RPMI8226 (cell line): ENCODE data around the gene AFTPH.
"Not testable (repeated sequence)": the region's sequence is repeated elsewhere in the genome, so short reads cannot be mapped to it uniquely, and the experiment has no call there.

Source experiments
- DNase-seq: peaks from one replicate; pipeline ENCODE4 v3.0.0-alpha.2; 2015

Gene AFTPH

DNA sequence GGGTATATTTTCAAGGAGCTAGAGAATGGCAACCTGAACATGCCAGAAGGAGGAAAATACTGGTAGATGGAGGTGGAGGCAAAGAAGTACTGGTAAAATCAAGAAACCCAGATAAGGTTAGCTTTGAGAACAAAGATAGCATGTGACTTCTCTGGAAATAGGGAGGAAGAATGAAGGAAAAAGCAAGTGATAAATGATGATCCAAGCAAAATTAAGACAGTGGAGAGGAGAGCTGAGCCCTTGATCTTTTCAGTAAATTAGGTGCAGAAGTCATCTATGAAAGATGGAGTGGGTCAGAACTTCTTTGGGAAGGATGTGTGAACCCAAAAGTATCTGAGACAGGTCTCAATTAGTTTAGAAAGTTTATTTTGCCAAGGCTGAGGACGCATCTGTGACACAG is 25.7 kb upstream of the AFTPH start:
- no peak for DNase-seq

DNA sequence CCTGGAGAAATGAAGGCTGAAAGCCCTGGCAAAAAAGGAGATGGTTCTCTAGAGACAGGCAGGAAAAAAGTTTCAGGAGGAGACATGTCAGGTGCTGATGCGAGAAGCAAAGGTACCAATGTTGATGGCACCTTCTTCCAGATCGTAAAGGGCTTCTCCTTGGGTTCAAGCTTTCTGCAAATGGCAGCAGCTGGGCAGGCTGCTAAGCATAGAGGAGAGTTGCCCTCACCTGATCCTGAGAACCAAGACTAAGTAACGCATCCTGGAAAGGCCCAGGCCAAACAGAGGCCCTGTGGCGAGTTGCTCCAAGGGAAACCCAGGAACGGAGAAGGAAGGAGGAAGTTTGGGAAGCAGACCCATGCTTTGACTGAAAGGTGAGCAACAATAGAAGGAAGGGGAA is 23.6 kb upstream of the AFTPH start:
- DNase-seq = no peak

DNA sequence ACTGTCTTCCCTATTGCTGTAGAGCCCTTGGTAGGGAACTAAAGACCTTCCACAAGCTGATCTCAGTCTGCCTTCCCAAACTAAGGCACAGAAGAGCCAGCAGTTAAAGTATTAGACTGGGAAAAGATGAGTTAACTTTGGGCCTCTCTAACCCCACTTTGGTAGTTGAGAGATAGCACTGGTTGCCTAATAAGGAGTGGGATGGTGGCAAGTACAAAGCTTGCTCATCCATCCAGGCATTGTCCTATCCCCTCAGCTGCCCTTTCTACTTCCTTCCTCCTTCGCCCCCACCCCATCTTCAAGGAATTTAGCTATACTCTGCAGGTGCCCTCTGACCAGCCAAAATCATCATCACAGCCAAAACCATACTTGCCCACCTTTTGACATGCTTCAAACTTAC is 22.2 kb upstream of the AFTPH start:
- DNase-seq = no peak

DNA sequence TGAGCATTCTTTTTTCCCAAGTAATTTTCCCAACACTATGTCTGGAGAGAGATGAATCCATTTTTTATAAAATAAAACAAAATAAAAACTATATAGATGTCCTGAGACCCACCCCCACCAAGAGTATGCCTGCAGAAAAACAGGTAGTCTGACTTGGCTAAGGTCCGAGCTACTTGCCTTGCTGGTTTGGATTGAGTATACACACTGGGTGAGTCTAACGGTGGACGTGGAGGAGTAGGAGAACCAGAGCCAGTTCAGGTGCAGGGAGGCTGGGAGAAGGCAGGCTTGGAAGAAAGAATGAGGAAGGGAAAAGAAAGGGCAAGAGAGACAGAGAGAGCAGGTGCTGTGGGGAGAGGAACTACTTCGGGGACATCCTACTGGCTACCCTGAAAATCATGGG is 21.3 kb upstream of the AFTPH start:
- DNase-seq = no peak

DNA sequence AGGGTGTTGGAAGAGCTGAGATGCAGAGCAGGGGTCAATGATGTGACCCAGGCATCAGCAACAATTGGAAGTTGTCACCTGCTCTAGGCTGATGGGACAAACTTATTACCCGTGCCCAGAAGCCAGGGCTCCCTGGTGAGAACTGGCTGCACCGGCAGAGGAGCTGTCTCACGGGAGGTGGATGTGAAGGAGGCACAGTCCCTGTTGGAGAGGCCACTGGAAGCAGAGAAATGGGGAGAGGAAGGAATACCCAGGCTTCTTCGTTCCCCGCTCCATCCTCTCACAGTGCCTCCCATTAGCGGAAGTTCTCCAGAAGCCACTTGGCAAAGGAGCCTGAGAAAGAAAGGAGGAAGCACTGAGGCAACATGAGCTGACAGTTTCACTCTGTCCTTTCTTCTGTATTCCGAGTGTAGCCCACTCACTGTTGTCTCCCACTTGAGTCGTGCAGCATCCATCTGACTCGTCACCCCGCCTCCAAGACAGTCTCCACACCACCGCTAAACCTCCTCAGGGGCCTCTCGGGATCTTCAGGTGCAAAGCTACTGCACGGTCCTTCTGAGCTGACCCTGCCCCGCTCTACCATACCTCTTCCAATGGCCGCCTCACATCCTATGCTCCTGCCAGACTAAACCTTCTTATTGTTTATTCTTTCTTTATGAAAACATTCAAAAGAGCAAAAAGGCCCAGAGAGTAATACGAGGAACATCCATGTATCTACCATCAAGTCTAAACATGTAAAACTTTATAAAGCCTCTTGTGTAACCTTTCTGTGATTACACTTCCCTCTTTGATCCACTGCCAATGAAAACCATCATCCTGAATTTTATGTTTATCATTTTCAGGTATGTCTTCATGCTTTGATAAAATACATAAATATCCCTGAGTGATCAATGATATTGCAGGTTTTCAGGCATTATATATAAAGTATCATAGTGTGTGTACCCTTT is 19.1 kb upstream of the AFTPH start:
- DNase-seq = no peak

DNA sequence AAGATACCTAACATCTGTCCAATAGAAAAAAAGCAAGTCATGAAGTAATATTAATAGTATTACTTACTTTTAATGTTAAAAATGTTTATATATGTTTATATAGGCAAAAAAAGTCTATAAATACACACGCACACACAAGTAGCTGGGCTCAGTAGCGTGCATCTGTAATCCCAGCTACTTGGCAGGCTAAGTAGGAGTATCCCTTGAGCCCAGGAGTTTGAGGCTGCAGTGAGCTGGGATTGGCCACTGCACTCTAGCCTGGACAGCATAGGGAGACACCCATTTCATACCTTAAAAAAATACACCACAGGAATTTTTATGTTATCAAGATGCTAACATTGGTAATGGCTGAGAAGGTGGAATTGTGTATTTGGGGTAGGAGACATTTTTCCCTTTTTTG is 17.4 kb upstream of the AFTPH start:
- DNase-seq = no peak

DNA sequence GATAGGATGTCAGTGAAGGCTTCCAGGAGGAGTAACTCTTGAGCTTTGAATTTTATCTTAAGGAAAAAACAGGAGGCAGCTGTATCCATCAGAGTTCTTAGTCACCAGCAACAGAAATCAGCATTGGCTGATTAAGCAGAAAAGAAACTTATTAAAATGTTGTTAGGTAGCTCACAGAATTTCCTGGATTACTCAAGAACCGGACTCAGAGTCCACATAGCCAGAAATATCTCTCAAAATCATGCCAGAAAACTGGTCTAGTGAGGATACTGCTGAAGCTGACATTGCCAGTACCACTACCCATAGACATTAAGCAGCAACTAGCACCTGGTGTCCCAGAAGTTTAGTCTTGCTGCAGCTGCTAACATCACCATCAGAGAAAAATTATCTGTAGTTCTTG is 10.1 kb upstream of the AFTPH start:
- DNase-seq = no peak

DNA sequence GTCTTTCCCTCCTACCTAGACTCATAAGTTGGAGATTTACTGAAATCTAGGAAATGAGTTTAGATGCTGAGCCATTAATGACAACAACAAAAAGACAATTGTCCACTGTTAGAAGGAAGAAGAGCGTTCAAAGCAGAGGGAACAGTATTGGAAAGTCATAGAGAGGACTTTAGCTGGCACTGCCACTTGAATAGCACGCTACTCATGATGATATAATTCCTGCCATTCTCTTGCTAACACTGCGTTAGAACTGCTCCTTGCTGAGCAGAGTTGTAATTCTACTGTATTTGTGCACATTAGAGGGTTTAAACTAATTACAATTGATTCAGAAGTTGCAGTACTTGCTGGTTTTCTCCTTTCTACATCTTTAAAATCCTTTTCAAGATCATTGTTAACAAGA is 9.0 kb upstream of the AFTPH start:
- no peak for DNase-seq

DNA sequence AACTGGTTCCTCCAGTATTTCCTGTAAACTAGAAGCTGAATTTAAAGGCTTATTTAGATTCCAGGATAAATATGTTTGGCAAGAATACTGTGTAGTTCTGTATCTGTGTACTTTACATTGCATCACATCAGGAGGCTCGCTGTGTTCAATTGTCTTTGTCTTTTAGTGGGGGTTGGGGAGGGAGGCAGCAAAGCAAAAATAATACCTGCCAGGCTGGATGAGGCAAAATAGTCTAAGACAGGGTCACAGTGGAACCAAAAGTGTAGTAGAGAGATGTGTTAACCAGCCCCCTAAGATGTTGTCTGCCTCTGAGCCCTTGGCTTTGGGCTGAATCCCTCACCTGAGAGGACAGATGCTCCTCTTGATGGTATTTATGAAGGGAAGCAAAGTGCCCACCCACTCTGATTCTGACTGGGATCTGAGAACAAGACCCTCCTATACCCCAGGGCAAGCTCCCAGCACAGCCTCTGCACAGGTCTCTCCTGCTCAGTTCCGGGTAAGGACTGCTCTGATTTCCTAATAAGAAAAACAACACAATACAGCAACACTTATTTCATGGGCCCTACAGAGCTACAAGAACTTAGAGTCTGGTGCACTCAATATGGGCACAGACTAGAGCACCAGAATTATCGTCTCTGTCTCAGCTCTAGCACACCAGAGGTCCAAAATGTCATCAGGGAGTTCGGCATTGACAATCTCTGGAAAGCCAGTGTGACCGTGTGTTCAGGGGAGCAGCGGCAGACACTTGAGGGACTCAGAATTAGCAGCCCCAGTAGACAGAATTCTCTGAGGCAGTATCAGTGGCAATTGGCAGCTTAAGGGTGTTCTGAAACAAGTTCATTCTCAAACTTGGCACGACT is 7.2 kb upstream of the AFTPH start:
- DNase-seq = no peak

DNA sequence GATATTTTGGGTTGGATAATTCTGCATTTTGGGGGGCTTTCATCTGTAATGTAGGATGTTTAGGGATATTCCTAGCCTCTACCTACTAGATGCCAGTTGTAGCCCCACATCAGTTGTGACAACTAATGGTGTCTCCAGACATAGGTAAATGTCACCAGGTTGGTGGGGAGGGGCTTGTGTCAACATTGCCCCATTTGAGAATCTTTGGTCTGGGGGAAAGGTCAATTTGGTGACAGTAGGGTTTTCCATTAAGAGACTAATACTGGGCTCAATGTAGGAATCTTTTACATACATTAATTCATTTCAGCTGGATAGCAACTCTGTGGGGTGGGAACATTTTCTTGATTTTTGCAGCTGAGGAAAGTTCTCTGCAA is 6.6 kb upstream of the AFTPH start:
- DNase-seq = no peak

DNA sequence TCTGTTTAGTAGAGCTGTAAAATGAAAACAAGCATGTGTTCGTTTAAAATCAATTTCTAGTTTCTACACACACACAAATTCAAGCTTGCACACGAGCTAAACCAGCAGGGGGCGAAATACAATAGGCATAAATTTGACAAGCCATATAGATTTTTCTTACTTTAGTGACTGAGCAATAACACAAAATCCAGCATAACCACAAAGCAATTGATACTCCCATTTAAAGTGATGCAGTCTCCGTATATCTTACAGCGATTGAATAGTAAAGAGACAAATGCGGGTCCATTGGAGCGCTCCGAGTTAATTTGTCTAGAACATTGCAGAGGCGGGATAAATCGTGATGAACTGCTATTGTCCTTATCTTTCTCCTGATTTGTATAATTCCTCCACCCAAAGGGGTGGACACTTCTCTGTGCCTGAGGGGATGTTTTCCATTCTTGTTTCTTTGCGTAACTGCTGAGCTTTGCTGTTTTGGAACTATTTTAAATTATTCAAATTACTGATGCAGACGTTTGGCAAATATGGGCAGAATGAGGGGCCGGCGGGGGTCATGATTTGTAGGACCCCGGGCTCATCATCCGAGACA is 1.2 kb upstream of the AFTPH start:
- peak; percentile 89 for DNase-seq

DNA sequence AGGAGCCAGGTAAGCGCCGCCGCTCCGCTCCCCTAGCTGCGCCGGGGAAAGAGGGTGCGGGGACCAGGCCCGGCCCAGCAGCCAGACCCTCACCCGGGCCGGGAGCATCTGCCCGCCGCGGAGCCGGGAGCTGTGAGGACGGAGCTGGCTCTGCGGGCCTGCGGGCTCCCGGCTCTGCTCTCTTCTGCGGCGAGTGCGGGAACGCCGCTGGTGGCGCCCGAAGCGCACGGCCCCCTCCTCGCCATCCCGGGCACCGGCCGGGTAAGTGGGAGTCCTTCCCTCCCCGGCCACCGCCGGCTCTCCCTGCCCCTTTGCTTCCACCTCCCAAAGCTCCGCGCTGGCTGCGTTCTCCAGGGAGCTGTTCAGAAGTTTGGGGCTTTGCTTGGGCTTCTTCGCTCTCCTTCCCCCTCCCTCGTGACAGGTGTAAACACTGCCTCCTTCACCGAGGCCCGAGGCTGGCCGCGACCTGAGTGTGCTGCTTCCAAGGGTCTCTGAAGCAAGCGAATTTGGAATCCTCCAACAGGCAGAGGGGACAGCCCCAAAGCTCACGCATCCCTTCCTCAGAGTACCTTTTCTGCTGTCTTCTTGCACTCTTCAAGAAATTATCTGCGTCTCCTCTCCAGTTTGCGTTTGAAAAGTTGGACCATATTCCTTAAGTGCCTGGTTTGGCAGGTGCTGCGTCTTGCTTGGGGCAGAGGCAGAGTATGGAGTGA is 632 bp downstream of the AFTPH start:
- peak; percentile 54 for DNase-seq

DNA sequence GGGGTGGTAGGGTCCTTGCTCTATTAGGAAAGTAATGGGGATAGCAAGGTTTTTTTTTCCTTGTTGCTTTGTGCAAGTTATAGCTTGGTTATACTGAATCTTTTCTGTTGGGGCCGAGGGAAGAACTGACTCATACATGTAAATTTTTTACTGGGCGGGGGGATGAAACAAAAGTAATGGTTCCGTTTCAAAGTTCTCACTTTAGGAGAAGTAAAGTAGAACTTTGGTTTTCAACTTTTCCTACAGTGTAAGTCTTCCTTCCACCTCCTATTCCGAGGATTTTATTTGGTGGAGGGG is 1.1 kb downstream of the AFTPH start:
- DNase-seq = peak; percentile 30

DNA sequence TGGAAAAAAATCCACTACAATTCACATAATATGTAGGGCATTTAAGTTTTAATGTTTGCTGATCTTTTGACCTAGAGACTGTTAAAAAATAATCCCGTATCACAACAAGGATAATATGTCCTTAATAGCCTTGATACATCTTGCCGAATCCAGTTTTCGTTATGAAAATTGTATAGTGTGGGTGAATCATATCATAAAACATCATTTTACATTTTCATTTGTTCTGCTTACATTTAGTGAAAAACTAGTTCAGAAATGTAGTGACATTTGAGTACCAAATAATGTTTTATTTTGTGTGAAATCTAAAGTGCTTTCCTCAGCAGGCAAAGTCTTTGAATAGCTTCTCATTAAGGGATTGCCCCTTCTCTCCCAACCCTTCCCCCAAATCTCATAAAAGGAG is 1.9 kb downstream of the AFTPH start:
- DNase-seq = no peak

DNA sequence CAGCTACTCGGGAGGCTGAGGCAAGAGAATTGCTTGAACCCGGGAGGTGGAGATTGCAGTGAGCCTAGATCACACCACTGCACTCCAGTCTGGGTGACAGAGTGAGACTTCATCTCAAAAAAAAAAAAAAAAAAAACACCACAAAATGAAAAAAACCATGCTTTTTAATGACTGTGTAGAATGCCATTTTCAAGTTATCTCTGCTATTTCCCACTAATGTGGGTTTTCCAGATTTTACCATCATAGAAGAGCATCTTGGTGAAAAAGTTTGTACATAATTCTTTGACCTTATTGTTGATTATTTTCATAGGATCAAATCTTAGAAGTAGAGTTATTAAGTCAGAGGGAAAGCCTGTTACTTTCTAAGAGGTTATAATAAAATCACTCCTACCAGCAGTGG is 6.8 kb downstream of the AFTPH start:
- not testable (repeated sequence) for DNase-seq

DNA sequence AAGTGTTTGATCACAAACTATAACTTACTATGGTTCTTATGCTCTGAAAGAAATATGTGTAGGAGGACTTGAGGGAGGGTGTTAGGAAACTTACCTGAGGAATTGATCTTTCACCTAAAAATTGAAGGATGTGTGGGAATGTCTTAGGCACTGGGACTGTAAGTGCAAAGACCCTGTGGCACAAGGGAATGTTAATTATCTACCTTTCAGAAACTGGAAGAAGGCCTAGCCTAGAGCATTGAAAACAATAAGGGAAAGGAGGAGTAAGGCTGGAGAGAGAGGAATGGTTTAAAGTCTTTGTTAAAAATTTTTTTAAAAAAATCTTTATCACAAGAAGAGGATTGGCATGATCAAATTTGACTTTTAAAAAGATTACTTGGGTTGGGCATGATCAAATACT is 7.9 kb downstream of the AFTPH start:
- DNase-seq = no peak

DNA sequence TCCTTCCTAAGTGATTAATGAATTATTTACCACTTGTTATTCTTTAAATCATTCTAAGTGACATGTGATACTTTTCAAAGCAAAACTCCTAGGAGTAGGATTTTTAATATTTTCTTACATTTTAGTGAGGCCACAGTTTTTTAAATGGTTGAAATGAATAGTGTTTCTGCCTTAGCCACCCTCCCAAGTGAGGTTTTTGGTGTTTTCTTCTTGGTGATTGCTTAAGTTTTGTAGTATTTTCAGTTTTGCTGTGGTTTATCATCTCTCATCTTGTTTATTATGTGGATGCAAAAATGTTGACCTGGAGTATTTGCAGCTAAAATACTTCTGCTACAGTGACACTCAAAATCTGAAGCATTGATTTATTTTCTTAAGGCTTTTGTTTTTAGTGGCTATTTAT is 9.8 kb downstream of the AFTPH start:
- DNase-seq = no peak

DNA sequence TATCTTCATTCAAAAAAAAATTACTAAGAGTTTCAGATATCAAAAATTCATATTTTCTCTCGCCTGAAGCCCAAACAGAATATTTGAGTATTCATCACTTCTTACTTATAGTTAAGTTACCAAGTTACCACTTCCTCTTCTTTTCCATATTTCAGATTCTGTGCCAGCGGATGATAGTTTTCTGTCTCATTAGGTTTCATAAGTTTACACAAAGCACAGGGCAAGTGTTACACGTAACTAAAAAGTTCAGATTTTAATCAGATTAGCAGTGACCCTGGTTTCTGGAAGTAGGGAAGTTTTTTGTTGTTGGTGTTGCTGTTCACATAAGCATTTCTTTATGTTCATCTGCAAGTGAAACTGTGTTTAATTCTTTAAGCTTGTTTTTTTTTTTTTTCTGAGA is 10.2 kb downstream of the AFTPH start:
- peak; percentile 38 for DNase-seq

DNA sequence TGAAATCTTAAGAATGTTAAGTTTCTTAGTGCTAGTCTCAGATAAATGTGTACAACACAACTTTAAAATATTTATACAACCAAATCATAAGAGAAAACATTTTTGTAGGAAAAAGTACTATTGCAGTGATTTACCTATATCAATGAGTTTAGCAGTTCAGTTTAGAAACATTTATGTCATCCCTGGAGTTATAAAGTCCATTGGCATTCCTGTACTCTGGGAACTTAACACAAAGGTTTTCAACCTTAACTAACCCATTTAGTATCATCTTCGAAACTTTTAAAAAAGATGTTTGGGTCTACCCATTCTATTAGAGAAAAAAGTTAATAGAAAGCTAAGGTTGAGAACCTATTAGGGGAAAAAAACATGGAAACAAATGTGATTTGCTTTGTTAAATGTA is 10.9 kb downstream of the AFTPH start:
- no peak for DNase-seq

DNA sequence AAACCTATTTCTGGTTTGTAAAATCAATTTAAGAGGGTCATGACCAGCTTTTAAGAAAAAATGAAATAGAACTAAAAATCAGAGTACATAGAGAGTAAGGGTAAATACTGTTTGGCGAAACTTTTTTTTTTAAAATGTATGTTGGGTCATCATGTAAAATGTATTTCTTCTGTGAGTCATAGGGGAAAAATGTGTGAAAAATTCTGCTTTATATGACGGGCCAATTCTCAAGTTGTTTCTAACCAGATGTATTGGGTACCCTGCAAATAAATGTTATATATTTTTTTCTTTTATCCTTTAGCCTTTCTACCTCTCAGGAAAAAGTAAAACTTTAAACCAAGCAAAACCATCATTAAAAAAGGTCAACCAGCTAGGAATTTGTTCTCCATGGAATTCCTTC is 13.9 kb downstream of the AFTPH start:
- no peak for DNase-seq

DNA sequence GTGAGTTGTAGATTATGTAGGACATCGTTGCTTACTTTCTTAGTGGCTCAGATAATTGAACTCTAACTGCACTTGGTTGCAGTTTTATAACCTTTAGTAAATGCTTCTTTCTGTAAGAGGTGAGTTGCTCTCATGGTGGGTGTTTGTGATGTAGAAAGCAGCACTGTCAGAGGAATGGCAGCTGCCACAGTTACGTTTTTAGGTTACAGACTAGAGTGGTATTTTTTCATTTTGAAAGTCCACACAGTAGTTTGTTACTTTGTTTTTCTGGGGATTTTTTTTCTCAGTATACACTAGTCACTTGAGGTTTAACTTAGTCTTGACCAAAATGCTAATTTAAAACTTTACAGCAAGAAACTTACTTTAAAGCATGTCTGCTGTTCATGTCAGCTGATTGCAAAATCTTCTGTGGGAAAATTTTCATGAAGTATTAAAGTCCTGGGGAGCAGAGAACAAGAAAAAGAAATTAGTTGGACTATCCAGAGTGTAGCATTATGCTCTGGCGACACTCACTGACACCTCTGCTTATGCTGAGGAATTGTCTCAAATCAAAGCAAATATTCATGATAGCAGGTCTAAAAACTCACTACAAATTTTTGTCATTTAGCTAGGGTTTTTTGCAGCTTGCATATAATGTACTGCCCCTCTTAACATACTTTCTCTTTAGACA is 14.8 kb downstream of the AFTPH start:
- no peak for DNase-seq

DNA sequence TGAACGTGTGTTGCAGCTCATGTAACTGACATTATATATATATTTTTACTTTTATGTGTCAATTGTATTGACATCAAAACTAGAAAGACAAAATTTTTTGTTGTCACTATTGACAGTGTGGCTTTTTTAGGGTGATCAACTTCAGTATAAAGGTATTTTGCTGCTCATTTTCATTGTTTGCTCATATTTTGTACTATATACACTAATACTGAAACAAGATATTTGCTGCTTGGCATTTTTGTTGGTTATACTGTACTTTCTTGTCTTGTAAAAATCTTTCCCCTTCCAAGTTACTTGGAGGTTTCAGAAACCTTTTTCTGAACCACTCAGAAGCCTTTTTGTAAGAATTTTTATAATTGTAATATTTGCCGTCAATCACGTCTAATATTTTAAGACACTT is 16.5 kb downstream of the AFTPH start:
- no peak for DNase-seq

DNA sequence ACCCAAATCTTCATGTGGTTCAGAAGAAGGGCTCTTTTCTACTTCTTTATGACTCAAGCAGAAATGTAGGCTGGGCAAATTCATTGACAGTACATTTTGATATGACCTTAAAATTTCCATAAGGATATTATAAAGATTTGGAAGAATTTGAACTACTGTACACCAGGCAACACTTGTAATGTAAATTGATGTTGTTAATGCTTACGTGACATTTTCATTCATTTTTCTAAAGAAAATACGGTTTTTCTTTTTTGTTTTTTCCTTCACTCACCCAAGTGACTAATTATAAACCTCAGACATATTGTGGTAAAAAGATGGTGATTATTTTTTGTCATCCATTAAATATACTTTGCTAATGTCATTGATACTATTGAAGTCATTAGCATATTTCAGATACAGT is 17.4 kb downstream of the AFTPH start:
- no peak for DNase-seq
